Measurements from ENCODE around the gene NAP1L5.

NAP1L5 gene

GRCh38 chr4:88728146-88728545 is 30.5 kb upstream of the NAP1L5 start:
- TF ChIP-seq, protein P1, sequence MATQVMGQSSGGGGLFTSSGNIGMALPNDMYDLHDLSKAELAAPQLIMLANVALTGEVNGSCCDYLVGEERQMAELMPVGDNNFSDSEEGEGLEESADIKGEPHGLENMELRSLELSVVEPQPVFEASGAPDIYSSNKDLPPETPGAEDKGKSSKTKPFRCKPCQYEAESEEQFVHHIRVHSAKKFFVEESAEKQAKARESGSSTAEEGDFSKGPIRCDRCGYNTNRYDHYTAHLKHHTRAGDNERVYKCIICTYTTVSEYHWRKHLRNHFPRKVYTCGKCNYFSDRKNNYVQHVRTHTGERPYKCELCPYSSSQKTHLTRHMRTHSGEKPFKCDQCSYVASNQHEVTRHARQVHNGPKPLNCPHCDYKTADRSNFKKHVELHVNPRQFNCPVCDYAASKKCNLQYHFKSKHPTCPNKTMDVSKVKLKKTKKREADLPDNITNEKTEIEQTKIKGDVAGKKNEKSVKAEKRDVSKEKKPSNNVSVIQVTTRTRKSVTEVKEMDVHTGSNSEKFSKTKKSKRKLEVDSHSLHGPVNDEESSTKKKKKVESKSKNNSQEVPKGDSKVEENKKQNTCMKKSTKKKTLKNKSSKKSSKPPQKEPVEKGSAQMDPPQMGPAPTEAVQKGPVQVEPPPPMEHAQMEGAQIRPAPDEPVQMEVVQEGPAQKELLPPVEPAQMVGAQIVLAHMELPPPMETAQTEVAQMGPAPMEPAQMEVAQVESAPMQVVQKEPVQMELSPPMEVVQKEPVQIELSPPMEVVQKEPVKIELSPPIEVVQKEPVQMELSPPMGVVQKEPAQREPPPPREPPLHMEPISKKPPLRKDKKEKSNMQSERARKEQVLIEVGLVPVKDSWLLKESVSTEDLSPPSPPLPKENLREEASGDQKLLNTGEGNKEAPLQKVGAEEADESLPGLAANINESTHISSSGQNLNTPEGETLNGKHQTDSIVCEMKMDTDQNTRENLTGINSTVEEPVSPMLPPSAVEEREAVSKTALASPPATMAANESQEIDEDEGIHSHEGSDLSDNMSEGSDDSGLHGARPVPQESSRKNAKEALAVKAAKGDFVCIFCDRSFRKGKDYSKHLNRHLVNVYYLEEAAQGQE (IDR thresholded peaks at IDR 0.05; ENCODE audit: insufficient read depth in 1 of 2, low read depth in 2 of 2, low read length in 2 of 2): no peak
- TF ChIP-seq POLR2AphosphoS5 (IDR thresholded peaks at IDR 0.05; ENCODE audit: low read depth, low read length) (no peak), FOXP2 (optimal IDR thresholded peaks at IDR 0.05; ENCODE audit: borderline replicate concordance, extremely low read depth, extremely low read length, insufficient read depth) (no peak), SIN3A (IDR thresholded peaks at IDR 0.05; ENCODE audit: borderline replicate concordance, insufficient read depth, low read length) (no peak), TAF1 (IDR thresholded peaks at IDR 0.05; ENCODE audit: borderline replicate concordance, insufficient read depth, low read length) (no peak)

GRCh38 chr4:88725986-88726385 is 28.4 kb upstream of the NAP1L5 start:
- TF ChIP-seq POLR2AphosphoS5 (IDR thresholded peaks at IDR 0.05; ENCODE audit: low read depth, low read length): no peak
- TF ChIP-seq TAF1 (IDR thresholded peaks at IDR 0.05; ENCODE audit: borderline replicate concordance, insufficient read depth, low read length): no peak
- TF ChIP-seq, protein P1 (IDR thresholded peaks at IDR 0.05; ENCODE audit: insufficient read depth in 1 of 2, low read depth in 2 of 2, low read length in 2 of 2): no peak
- TF ChIP-seq FOXP2 (optimal IDR thresholded peaks at IDR 0.05; ENCODE audit: borderline replicate concordance, extremely low read depth, extremely low read length, insufficient read depth): no peak
- no peak for TF ChIP-seq SIN3A (IDR thresholded peaks at IDR 0.05; ENCODE audit: borderline replicate concordance, insufficient read depth, low read length)

- TF ChIP-seq, protein P1 (IDR thresholded peaks at IDR 0.05; ENCODE audit: insufficient read depth in 1 of 2, low read depth in 2 of 2, low read length in 2 of 2): no peak
- TF ChIP-seq FOXP2 (optimal IDR thresholded peaks at IDR 0.05; ENCODE audit: borderline replicate concordance, extremely low read depth, extremely low read length, insufficient read depth) (no peak), SIN3A (IDR thresholded peaks at IDR 0.05; ENCODE audit: borderline replicate concordance, insufficient read depth, low read length) (no peak), POLR2AphosphoS5 (IDR thresholded peaks at IDR 0.05; ENCODE audit: low read depth, low read length) (no peak)
Measured at GRCh38 chr4:88725143-88725542, 27.5 kb upstream of the NAP1L5 start.

GRCh38 chr4:88724406-88724805 is 26.8 kb upstream of the NAP1L5 start:
- TF ChIP-seq SIN3A (IDR thresholded peaks at IDR 0.05; ENCODE audit: borderline replicate concordance, insufficient read depth, low read length): no peak
- no peak for TF ChIP-seq FOXP2 (optimal IDR thresholded peaks at IDR 0.05; ENCODE audit: borderline replicate concordance, extremely low read depth, extremely low read length, insufficient read depth)
- TF ChIP-seq POLR2AphosphoS5 (IDR thresholded peaks at IDR 0.05; ENCODE audit: low read depth, low read length): no peak
- TF ChIP-seq TAF1 (IDR thresholded peaks at IDR 0.05; ENCODE audit: borderline replicate concordance, insufficient read depth, low read length): no peak
- TF ChIP-seq, protein P1 (IDR thresholded peaks at IDR 0.05; ENCODE audit: insufficient read depth in 1 of 2, low read depth in 2 of 2, low read length in 2 of 2): no peak

DNA sequence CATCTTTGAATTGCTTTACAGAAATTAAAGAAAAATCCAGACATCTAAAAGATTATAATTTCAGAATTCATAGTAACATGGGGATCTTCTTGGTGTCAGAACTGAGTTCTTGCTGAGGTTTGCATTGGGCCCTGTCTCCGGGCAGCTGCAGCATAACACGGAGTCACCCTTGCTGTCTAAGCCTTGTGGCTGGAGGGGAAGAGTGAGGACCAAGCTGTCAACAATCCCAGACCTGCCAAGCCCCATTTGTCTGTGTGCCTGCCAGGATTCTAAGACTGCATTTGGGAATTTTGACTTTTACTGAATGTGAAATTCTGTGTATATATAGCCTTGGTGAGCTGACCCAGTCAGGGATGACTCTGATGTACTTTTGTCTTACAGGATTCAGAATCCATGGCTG is 25.2 kb upstream of the NAP1L5 start:
- TF ChIP-seq, protein P1 (IDR thresholded peaks at IDR 0.05; ENCODE audit: insufficient read depth in 1 of 2, low read depth in 2 of 2, low read length in 2 of 2): no peak
- TF ChIP-seq TAF1 (IDR thresholded peaks at IDR 0.05; ENCODE audit: borderline replicate concordance, insufficient read depth, low read length): no peak
- no peak for TF ChIP-seq POLR2AphosphoS5 (IDR thresholded peaks at IDR 0.05; ENCODE audit: low read depth, low read length)
- no peak for TF ChIP-seq SIN3A (IDR thresholded peaks at IDR 0.05; ENCODE audit: borderline replicate concordance, insufficient read depth, low read length)
- TF ChIP-seq FOXP2 (optimal IDR thresholded peaks at IDR 0.05; ENCODE audit: borderline replicate concordance, extremely low read depth, extremely low read length, insufficient read depth): no peak
